ENCODE measurements around the gene SELENOK.

SELENOK gene

GRCh38 chr3:53883008-53883407 is 8.7 kb downstream of the SELENOK start:
- DNase-seq = no peak

- peak; percentile 82 to 88 for DNase-seq
Measured at GRCh38 chr3:53881691-53882593, 9.7 kb downstream of the SELENOK start, which contains the start of gene ACTR8. Gene ACTR8, minus strand, starts transcription at chr3:53882152. Its CDS starts 51 bp downstream, at chr3:53882101.

- no peak for DNase-seq
Measured at GRCh38 chr3:53880396-53881345, 11.0 kb downstream of the SELENOK start.

DNA sequence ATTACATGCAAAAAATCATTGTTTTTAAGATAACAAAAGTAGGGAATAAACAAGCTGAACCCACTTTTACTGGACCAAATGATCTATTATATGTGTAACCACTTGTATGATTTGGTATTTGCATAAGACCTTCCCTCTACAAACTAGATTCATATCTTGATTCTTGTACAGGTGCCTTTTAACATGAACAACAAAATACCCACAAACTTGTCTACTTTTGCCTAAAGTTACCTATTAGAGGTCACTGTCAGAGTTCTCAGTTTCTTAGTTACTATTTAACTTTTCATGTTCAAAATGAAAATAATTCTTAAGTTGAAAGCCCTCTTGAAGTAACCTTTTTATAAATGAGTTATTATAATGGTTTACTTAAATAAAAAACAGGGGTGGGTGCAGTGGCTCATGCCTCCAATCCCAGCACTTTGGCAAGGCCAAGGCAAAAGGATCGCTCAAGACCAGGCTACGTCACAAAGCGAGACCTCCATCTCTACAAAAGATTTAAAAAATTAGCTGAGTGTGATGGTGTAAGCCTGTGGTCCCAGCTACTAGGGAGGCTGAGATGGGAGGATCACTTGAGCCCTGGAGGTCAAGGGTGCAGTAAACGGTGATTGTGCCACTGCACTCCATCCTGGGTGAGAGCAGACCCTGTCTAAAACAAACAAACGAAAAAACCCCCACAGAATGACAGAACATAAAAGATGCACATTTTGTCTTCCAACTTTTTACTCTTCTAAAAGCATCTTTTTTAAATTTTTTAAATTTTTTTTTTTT is 25.7 kb downstream of the SELENOK start:
- DNase-seq = no peak

- DNase-seq = no peak
Measured at GRCh38 chr3:53863145-53863544, 28.5 kb downstream of the SELENOK start.

DNA sequence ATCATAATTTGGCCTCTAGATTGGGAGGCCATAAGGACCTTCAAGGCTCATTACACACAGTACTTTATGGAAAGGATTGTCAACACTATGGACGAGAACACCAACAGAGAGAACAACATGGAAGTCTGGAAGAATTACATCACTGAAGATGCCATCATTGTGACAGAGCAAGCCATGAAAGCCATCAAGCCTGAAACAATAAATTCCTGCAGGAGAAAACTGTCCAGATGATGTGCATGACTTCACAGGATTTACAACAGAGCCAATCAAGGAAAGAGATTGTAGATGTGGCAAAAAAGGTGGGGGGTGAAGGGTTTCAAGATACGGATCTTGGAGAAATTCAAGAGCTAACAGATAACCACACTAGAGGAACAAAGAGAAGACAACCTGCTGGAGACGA is 29.4 kb downstream of the SELENOK start:
- no peak for DNase-seq

DNA sequence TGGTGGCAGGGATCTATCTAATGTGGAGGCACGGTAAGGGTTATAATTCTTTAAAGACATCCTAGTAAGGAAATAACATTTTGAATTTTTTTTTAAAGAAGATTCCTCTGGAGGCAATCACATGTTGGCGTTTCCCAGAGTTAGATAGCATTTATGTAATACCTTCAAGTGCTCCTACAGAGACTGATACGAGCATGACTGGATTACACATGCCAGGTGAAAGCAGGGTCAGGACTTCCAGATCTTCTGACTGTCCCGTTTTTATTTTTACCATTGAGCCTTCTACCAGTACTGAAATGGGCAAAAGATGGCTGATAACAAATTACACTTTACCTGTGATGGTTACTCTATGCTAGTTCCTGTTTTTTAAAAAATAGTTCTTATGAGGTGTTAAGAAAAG is 31.5 kb downstream of the SELENOK start:
- no peak for DNase-seq

- DNase-seq = no peak
Measured at GRCh38 chr3:53859178-53859577, 32.5 kb downstream of the SELENOK start.

GRCh38 chr3:53858096-53858741 is 33.4 kb downstream of the SELENOK start:
- DNase-seq = peak in 1 of 2 donors; percentile 9

DNA sequence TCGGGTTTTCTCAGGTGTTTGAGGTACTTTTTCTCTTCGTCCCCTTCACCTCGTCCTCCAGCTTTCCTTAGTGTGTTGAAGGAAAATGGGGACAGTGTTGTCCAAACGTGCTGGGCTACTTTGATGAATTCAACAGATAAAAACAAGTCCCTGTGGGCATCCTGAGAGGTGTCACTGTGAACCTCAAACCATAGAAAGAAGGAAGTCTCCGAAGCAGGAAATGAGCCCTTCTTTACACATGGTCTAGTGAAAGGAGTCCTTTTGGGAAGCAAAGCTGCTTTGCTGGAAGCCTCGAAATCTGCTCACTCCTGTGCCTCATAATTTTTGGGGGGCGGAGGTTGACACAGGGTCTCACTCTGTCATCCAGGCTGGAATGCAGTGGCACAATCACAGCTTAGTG is 34.7 kb downstream of the SELENOK start:
- peak in 1 of 2 donors; percentile 11 for DNase-seq

- DNase-seq = peak in 1 of 2 donors; percentile 17
Measured at GRCh38 chr3:53850895-53851294, 40.8 kb downstream of the SELENOK start.

GRCh38 chr3:53849916-53850315 is 41.7 kb downstream of the SELENOK start:
- no peak for DNase-seq

GRCh38 chr3:53846851-53847155 is 44.9 kb downstream of the SELENOK start:
- DNase-seq = no peak

GRCh38 chr3:53846134-53846850 is 45.4 kb downstream of the SELENOK start, which contains the start of the genes CHDH and IL17RB:
Gene CHDH, minus strand, starts transcription at chr3:53846419. Its CDS starts 22,411 bp downstream, at chr3:53824008.
Gene IL17RB, plus strand, starts transcription at chr3:53846568. Its CDS starts 21 bp downstream, at chr3:53846589.
- DNase-seq = no peak

DNA sequence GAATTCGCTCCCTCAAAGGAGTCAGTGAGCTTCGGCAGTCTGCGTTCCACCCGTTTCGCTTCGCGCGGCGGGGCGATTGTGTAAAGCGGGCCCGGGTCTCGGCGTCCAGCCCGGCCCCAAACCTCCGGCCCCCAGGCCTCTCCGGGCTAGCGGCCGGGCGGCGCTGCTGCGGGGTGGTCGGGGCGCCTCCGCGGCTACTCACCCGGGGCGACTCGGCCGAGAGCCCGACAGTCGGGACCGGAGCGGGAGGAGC is 45.9 kb downstream of the SELENOK start:
- no peak for DNase-seq

DNA sequence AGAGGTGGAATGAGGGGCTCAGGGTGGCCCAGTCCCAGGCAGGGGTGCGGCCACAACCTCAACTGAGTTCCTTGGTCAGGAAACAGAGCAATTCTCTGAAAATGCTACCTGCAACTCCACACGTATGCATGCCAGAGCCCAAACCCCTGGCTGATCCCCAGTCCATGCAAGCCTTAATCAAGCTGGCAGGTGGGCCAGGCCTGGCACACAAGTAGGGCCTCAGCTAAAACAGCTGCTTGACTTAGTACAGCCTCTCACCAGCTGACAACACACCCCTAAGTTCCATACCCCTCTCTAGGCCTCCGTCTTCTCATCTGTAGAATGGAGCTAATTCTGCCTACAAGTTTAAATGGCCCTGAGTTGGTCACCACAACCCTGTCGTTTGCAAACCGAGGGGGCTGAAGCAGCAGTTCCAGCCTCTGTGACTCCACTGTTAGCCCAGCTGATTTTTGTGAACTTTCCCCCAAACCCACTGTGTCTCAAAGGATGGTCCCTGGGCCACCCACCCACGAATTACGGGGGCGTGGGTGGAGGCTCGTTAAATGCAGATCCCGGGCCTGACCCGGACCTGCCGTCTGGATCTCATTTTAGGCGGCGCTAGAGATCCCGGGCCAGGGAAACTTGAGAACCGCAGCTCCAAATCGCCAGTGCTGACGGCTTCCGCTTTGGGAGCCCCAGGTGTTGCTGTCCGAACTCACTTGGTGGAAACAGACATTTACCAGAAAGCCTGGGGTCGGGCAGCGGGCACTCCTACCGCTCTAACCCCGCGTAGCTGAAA is 46.4 kb downstream of the SELENOK start:
- DNase-seq = peak; percentile 5 to 33

- no peak for DNase-seq
Measured at GRCh38 chr3:53844262-53845102, 47.2 kb downstream of the SELENOK start.

DNA sequence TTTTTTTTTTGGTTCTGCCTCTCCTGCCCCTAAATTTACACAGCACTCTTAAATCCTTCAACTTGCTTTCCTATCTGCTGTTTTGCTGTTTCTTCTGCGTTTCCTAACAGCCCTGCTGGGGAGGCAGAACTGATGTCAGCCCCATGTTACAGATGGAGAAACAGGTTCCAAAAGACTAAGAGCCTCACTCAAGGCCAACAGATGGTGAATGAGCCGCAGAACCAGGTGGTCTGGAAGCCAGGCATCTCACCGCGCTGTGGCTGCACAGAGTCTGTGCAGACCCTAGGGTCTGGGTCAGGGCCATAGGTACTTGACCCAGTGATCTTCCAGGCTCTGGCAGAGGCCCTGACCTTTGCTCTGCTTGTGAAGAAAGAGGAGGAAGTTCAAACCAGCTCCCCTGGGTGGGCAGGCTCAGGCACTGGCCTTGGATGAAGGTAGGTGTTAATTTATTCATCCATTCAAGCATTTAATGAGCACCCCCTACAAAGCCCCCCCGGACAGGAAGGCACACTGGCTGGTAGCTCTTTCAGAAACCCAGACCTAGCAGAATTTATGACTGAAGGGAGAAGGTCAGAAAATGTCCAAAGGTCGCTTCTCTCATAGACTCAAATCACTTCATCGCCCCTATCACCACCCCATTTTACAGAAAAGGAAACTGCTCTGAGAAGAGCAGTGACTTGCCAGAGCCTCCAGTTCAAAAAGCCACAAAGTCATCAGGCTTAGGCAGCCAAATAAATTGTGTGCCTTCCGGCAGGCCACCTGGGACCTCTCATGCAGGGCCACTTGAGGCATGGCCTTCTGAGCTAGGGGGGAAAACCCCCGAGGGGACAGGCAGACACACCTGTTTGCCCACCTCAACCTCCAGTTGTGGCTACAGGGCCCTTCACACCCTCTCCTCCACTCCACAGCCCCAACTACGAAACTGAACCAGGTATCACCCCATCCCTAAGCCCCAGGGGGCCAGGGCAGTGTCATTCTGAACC is 48.2 kb downstream of the SELENOK start:
- DNase-seq = no peak

All from inflammatory macrophage (primary cell).